ENCODE results near the gene SNRNP48. TPM values are rescaled to one million over a fixed set of nuclear protein-coding genes. Genes with fewer than 3 reads are reported as not detected.

The SNRNP48 gene
- total and polyA plus RNA-seq, 2 donors (not counting 3 experiments of a cell fraction or from before 2014, with no cell fraction given): 4.2 to 13.2 TPM

Other genes with a start within 250 kb of the SNRNP48 start
- not detected in 2 replicates for gene CAGE1, start 200.5 kb upstream of the SNRNP48 start, total RNA-seq
- gene CAGE1, start 200.5 kb upstream of the SNRNP48 start, polyA plus RNA-seq: not detected in 2 replicates
- 19.7 and 21.4 TPM in 2 replicates for gene RIOK1, start 200.4 kb upstream of the SNRNP48 start, total RNA-seq
- 8.3 and 9.2 TPM in 2 replicates for gene RIOK1, start 200.4 kb upstream of the SNRNP48 start, polyA plus RNA-seq
- 0.32 and 0.77 TPM in 2 replicates for gene DSP, start 48.5 kb upstream of the SNRNP48 start, total RNA-seq
- 0.02 and 0.03 TPM in 2 replicates for gene DSP, start 48.5 kb upstream of the SNRNP48 start, polyA plus RNA-seq
- gene BMP6, start 135.9 kb downstream of the SNRNP48 start, total RNA-seq: 221 and 234 TPM in 2 replicates
- gene BMP6, start 135.9 kb downstream of the SNRNP48 start, polyA plus RNA-seq: 276 and 285 TPM in 2 replicates

All from endothelial cell of umbilical vein (primary cell).